ENCODE measurements around the gene CC2D1A.

DNA sequence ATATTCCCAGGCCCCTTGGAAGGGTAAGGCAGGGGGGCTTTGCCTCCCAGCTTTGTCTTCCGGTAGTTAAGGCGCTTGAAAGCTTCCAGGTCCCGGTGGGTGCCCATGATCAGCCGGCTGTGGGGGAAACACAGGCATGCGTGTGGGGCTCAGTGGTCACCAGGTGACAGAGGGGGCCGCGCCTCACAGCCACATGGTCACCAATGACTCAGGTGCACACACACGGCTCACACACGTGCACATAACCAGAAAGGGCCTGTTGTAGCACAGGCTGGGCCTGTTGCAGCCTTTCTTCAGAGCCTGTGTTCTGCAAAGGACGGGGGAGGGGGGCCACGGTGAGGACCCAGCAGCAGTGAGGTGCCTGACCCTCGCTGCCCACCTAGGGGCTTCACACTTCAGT lies 23.2 kb upstream of the CC2D1A start:
- TF ChIP-seq, protein P1, sequence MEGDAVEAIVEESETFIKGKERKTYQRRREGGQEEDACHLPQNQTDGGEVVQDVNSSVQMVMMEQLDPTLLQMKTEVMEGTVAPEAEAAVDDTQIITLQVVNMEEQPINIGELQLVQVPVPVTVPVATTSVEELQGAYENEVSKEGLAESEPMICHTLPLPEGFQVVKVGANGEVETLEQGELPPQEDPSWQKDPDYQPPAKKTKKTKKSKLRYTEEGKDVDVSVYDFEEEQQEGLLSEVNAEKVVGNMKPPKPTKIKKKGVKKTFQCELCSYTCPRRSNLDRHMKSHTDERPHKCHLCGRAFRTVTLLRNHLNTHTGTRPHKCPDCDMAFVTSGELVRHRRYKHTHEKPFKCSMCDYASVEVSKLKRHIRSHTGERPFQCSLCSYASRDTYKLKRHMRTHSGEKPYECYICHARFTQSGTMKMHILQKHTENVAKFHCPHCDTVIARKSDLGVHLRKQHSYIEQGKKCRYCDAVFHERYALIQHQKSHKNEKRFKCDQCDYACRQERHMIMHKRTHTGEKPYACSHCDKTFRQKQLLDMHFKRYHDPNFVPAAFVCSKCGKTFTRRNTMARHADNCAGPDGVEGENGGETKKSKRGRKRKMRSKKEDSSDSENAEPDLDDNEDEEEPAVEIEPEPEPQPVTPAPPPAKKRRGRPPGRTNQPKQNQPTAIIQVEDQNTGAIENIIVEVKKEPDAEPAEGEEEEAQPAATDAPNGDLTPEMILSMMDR (IDR thresholded peaks at IDR 0.05): no peak
- TF ChIP-seq POLR2A (IDR thresholded peaks at IDR 0.05): no peak
